GM10266 (cell line): ENCODE results near the gene RNMT.
"Not testable (repeated sequence)": the region's sequence is repeated elsewhere in the genome, so short reads cannot be mapped to it uniquely, and the experiment has no call there.

Experiments used
- DNase-seq: peaks from one replicate; pipeline ENCODE4 v3.0.0; 2012; ENCODE audit errors: extremely low spot score
- TF ChIP-seq, protein P1 (sequence below): IDR thresholded peaks from 2 replicates; pipeline ENCODE4 v1.5.1; 2012; ENCODE audit warnings: mild to moderate bottlenecking, low read depth; ENCODE audit not compliant: control insufficient read depth, insufficient read depth; ENCODE audit errors: missing control alignments

Gene RNMT

DNA sequence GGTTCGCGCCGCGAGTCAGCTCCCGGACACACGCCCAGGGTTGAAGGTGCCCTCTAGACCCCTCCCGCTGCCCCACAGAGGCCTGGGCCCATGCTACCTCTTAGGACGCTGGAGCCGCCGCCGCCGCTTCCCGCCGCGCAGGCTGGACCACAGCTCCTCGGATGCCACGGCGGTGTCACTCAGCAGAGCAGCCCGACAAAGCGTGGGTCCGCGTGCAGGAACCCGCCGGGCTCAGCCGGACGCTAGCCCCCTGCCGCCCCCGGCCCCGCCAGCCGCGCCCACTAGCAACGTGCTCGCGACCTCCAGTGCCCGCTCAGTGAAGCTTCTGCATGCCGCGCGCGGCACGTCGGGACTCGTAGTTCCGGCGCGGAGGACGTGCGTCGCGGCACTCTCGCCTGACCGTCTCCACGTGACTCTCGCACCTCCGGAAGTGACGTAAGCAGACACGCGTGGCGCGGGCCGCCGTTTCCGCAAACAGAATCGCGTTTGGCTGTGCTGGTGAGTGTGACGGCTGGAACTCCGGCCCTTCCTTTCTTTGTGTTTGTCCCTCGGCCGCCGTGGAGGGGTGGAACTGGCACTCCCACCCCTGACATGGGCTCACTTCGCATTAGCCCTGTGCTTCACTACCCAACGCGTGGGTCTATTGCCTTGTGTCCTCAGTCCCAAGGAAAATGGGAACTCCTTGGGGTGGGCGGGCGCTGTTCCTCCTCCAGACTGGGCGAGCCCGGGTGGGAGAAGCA lies at the start of gene RNMT, which contains the start of gene FAM210A:
RNMT (plus strand) TSS at position 442 of the 740 bp plus-strand sequence. CDS start 4,845 bp downstream, outside the sequence.
FAM210A (minus strand) TSS at position 327 of the 740 bp plus-strand sequence. CDS start 44,481 bp downstream, outside the sequence.
- DNase-seq = peak; percentile 92

DNA sequence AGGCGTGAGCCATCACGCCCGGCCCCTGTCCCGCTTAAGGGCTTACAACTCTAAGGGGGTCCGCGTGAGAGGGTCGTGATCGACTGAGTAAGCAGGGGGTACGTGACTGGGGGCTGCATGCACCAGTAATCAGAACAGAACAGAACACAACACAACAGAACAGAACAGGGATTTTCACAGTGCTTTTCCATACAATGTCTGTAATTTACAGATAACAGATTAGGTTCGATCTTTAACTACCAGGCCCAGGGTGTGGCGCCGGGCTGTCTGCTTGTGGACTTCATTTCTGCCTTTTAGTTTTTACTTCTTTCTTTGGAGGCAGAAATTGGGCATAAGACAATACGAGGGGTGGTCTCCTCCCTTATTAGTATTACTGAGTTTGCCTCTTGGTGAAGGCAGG lies 49.1 kb upstream of the RNMT start:
- not testable (repeated sequence) for DNase-seq

More for the DNA sequence above, at the start of gene RNMT, which contains the start of gene FAM210A:
- TF ChIP-seq, protein P1, sequence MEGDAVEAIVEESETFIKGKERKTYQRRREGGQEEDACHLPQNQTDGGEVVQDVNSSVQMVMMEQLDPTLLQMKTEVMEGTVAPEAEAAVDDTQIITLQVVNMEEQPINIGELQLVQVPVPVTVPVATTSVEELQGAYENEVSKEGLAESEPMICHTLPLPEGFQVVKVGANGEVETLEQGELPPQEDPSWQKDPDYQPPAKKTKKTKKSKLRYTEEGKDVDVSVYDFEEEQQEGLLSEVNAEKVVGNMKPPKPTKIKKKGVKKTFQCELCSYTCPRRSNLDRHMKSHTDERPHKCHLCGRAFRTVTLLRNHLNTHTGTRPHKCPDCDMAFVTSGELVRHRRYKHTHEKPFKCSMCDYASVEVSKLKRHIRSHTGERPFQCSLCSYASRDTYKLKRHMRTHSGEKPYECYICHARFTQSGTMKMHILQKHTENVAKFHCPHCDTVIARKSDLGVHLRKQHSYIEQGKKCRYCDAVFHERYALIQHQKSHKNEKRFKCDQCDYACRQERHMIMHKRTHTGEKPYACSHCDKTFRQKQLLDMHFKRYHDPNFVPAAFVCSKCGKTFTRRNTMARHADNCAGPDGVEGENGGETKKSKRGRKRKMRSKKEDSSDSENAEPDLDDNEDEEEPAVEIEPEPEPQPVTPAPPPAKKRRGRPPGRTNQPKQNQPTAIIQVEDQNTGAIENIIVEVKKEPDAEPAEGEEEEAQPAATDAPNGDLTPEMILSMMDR = peak; percentile 40

DNA sequence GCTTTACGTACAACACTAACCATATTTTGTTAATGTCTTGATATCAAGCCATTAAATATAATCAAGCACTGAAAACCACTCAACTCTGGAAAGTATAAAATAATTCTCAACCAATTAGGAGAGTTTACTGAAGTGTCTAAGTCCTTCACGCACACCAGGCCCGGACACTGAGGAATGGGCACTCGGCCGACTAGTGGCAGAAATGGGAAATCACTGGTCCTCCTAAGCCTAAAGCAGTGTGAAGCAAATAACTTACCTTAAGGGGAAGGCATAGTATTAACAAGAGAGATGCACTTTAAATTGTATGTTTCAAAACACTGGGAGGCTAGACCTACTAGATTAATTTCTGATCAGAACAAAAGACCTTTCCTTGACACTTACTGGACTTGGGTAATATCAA lies 45.9 kb upstream of the RNMT start:
- TF ChIP-seq, protein P1 = peak; percentile 16
- no peak for DNase-seq

DNA sequence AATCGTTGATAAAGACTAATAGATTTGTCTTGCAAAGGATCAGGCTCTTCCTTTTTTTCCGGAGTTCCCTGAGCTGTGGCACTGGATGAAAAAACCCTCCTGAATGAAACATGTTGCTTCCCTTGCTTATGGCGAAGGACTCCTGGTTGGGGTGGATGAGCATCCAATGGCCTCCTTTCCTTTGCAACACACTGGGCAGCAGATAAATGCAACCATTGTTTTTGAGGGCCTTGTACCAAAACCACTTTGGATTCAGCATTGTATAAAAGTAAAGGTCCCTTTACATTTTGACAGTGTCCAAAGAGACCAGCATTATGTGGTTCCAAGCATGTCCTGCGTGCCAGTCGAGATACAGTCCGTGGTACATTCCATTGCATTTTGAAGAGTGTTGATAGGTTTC lies 44.8 kb upstream of the RNMT start:
- TF ChIP-seq, protein P1 = no peak

DNA sequence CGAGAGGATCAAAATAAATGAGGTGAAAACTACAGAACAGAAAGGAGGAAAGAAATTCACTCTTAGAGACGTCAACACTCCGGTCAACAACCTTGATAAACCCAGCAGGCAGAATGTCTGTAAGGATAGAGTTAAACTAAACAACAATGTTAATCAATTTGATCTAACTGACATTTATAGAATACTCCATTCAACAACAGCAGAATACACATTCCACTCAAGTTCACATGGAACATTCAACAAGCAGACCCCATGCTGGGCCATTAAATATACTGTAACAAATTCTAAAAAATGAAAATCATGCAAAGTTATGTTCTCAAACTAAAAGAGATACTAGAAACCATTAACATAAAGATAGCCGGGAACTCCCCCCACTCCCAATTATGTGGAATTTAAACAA lies 41.9 kb upstream of the RNMT start:
- DNase-seq = no peak
- TF ChIP-seq, protein P1 = no peak

More for the DNA sequence above, 44.8 kb upstream of the RNMT start:
- no peak for DNase-seq

DNA sequence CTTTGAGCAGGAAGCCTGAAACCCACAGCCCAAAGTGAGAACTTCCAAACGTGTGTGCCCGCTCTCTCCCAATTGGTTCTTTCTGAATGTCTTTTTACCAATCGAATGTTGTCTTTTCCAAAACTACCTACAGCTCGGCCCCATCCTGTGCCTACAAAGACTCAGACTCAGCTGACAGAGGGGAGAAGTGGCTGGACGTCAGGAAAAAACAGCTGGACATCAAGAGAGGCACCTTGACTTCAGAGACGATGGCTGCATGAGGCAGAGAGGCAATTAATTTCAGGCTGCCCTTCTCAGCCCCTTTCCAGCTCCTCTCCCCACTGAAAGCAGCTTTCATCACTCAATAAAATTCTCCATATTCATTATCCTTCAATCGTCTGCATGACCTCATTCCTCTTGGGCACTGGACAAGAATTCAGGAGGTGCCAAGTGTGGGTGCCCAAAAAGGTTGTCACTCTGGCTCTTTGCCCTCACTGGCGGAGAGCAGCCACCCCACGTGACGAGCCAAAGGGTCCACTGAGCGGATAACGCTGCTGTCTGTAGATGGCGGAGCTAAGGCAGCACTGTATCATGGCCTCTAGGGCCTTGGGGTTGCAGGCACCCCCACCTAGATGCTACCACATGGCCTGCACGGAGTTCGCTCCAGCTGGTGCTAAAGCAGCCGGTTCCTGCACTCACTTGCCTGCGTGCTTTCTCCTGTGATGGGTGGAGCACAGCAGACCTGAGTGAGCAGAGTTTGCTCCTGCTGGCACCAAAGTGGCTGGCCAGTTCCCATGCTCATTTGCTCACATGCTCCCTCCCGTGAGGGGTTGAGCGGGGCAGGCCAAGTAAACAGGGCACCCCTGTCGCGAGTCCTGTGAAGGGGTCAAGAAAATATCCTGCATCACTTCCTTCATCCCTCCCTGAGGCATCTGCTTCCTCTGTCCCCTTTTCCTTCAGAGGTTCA lies 38.0 kb upstream of the RNMT start:
- TF ChIP-seq, protein P1 = no peak
- DNase-seq = no peak

DNA sequence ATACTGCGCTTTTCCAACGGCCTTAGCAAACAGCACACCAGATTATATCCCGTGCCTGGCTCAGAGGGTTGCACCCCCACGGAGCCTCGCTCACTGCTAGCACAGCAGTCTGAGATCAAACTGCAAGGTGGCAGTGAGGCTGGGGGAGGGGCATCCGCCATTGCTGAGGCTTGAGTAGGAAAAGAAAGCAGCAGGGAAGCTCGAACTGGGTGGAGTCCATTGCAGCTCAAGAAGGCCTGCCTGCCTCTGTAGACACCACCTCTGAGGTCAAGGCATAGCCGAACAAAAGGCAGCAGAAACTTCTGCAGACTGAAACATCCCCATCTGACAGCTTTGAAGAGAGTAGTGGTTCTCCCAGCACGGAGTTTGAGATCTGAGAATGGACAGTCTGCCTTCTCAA lies 36.4 kb upstream of the RNMT start:
- not testable (repeated sequence) for DNase-seq

DNA sequence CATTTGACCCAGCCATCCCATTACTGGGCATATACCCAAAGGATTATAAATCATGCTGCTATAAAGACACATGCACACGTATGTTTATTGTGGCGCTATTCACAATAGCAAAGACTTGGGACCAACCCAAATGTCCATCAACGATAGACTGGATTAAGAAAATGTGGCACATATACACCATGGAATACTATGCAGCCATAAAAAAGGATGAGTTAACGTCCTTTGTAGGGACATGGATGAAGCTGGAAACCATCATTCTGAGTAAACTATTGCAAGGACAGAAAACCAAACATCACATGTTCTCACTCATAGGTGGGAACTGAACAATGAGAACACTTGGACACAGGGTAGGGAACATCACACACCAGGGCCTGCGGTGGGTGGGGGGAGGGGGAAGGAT lies 31.1 kb upstream of the RNMT start:
- DNase-seq = not testable (repeated sequence)

DNA sequence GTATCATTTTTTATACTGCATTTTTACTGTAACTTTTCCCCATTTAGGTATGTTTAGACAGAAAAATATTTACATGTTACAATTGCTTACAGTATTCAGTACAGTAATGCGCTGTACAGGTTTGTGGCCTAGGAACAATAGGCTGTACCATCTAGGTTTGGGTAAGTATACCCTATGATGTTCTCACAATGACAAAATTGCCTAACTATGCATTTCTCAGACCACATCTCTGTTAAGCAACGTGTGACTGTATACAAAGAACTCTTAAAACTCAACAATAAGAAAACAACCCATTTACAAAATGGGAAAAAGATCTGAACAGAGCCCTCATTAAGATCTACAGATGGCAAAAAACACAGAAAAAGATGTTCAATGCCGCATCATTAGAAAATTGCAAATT lies 29.5 kb upstream of the RNMT start:
- TF ChIP-seq, protein P1 = no peak
- no peak for DNase-seq
